Activated CD4-positive, alpha-beta T cell treated with anti-CD3 and anti-CD28 coated beads, Interleukin-2, amount 10 ng/mL, durations not matched to agents 24 days and 14 days (primary cell): ENCODE measurements around the gene NGF. TPM values are rescaled to one million over a fixed set of nuclear protein-coding genes. Genes with fewer than 3 reads are reported as not detected.
"Not testable (repeated sequence)": the region's sequence is repeated elsewhere in the genome, so short reads cannot be mapped to it uniquely, and the experiment has no call there.

ENCODE experiments used
- DNase-seq: peaks from one replicate; pipeline ENCODE4 v3.0.0; 2022
- H3K27ac Mint-ChIP-seq: one replicate; pipeline ENCODE4 v1.8.0; 2022; ENCODE audit warnings: mild to moderate bottlenecking, mixed read lengths
- H3K27me3 Mint-ChIP-seq: one replicate; pipeline ENCODE4 v1.8.0; 2022; ENCODE audit warnings: mixed read lengths
- H3K36me3 Mint-ChIP-seq: one replicate; pipeline ENCODE4 v1.8.0; 2022; ENCODE audit warnings: low read depth, mild to moderate bottlenecking, mixed read lengths
- H3K4me1 Mint-ChIP-seq: one replicate; pipeline ENCODE4 v1.8.0; 2021; ENCODE audit warnings: mixed read lengths
- H3K4me3 Mint-ChIP-seq: one replicate; pipeline ENCODE4 v1.8.0; 2022; ENCODE audit warnings: mild to moderate bottlenecking, moderate library complexity, mixed read lengths
- H3K9me3 Mint-ChIP-seq: one replicate; pipeline ENCODE4 v1.8.0; 2021; ENCODE audit warnings: mixed read lengths
- intact Hi-C: fragments of 100-400 bp; cut with micrococcal nuclease; formaldehyde crosslinking; loops from one replicate; pipeline ENCODE4 v1.15.1; 2023
- total RNA-seq: library from RNA; stranded (reverse); gene quantifications from 2 replicates; pipeline ENCODE4 v1.2.3, GENCODE V29; 2022

The NGF gene
- total RNA-seq, 1 donor from 2014 or later, result not detected

DNA sequence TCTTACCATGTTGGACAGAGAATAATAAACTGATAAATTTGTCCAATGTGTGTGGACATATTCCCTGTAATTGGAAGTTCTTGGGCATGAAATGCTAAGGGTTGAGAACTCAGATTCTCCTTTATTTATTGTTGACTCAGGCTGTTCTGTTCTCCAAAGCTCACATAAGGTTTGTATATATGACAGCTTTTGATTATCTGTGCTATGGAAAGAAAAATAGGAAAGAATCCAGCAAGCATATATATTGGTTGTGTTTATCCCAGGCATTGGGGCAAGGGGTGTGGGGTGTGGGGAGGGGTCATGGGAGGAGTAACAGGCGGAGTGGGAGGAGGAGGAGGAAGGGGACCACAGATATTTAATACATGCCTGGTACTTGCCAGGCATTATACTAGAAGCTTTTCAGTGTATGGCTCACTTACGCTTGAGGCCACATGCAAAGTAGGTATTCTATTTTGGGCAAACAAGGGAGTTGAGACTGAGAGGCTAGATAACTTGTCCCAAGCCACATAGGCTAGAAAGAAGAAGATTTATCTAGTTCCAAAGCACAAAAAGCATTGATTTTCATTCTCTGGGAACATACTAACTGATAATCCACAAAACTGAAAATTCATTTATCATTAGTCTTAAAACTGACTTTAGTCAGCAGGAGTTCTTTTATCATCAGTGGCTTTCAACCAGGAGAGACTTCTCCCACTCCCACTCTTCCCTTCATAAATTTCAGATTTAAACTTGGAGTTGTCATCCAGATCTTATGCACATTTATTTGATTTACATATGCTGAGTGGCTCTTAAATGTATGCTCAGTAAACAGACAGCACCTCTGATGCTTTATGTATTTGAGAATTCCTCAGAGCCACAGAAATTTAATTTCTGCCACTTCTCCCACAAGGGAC lies 27.2 kb downstream of the NGF start:
- Mint-ChIP-seq H3K27ac (no peak overlapping the region), H3K36me3 (no peaks in the 10 kb centered on the region), H3K4me3 (no peak overlapping the region), H3K27me3 (peaks cover 2% of the 10 kb centered on the region), H3K4me1 (no peaks in the 10 kb centered on the region), H3K9me3 (no peaks in the 10 kb centered on the region)
- DNase-seq, result no peak
- intact Hi-C loops, result no loop called here

DNA sequence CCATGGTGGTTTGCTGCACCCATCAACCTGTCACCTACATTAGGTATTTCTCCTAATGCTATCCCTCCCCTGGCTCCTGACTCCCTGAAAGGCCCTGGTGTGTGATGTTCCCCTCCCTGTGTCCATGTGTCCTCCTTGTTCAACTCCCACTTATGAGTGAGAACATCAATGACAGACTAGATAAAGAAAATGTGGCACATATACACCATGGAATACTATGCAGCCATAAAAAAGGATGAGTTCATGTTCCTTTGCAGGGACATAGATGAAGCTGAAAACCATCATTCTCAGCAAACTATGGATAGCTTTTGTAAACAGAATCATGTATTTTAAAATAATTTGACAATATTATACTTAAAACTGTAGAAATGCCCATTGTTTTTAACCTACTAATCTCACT lies 28.5 kb downstream of the NGF start:
- DNase-seq, H3K9me3 Mint-ChIP-seq, H3K4me1 Mint-ChIP-seq, intact Hi-C loops, H3K36me3 Mint-ChIP-seq, H3K27ac Mint-ChIP-seq, H3K4me3 Mint-ChIP-seq, H3K27me3 Mint-ChIP-seq: not testable (repeated sequence)

DNA sequence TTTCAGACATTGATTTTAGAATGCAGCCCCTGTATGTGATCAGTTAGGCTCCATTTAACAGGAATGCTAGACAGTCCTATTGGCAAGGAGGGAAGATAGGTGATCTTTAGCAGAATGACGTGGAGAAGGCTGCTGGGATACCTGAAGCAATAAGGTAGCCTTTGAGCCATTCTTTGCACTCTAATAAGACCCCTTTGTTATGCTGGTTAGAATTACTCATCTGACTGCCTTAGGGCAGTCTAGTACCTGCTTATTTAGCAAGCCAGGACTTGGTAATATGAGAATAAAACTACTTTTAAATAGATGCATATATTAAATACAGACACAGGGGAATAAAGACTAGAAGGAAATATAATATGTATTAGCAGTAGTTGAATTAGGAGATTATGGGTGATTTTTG lies 29.1 kb downstream of the NGF start:
- intact Hi-C loops, result no loop called here
- no peaks in the 10 kb centered on the region for H3K9me3 Mint-ChIP-seq
- DNase-seq, result no peak
- peaks cover 2% of the 10 kb centered on the region for H3K27me3 Mint-ChIP-seq
- H3K36me3 Mint-ChIP-seq, result no peaks in the 10 kb centered on the region
- no peak overlapping the region for H3K27ac Mint-ChIP-seq
- H3K4me3 Mint-ChIP-seq, result no peak overlapping the region
- no peaks in the 10 kb centered on the region for H3K4me1 Mint-ChIP-seq

DNA sequence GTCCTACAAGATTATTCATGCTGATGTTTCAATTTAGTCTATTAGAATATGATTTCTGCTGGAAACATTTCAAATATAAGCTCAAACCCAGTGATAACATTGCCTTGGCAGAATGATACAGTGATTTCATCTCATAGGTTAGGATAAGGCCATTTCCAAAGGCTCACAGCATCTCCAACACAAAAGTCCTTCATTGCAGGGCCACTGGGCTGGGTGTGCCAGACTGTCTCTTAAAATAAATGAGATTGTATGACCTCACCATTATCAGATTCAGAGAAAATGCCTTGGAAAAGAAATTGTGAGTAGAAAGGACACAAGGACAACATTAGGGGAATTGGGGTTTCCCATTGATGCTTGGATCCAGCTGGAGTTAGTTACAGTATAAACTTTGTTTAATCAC lies 30.4 kb downstream of the NGF start:
- Mint-ChIP-seq H3K36me3 (no peaks in the 10 kb centered on the region), H3K27ac (no peak overlapping the region), H3K4me1 (no peaks in the 10 kb centered on the region), H3K27me3 (peaks cover 4% of the 10 kb centered on the region), H3K4me3 (no peak overlapping the region), H3K9me3 (peaks cover 3% of the 10 kb centered on the region)
- DNase-seq, result no peak
- intact Hi-C loops, result no loop called here

DNA sequence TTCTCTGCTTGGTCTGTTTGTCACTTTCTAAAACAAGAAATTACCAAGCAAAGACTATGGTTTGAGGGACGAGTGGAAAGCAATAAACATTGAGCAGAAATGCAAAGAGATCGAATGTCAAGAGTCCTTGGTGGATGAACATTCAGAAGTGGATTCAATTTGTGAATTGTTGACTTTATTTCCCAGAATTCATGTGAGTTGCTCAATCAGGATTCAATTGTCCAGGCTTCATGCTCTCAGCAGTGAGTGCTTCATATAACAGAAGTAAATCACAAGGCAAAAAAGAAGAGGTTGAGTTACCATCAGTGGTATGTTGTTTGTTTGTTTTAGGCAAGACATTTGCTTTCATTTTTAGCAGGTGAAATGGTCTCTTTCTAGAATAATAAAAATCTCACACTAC lies 31.9 kb downstream of the NGF start:
- H3K27ac Mint-ChIP-seq, result no peak overlapping the region
- H3K4me1 Mint-ChIP-seq, result no peaks in the 10 kb centered on the region
- no peak overlapping the region for H3K4me3 Mint-ChIP-seq
- no peak for DNase-seq
- peaks cover 3% of the 10 kb centered on the region for H3K9me3 Mint-ChIP-seq
- no peaks in the 10 kb centered on the region for H3K36me3 Mint-ChIP-seq
- H3K27me3 Mint-ChIP-seq, result peaks cover 4% of the 10 kb centered on the region
- intact Hi-C loops, result no loop called here

DNA sequence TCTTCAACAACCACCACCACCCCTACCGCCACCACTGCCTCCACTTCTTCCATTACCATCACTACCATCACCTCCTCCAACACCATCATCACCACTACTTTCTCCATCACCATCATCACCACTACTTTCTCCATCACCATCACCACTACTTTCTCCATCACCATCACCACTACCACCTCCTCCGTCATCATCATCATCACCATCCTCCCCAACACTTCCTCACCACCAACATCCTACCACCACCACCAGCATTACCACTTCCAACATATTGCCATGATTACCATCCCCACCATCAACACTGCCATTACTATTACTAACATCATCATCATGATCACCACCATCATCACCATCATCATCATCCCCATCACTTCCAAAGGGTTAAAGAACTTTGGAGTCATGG lies 34.7 kb downstream of the NGF start:
- intact Hi-C loops, result no loop called here

DNA sequence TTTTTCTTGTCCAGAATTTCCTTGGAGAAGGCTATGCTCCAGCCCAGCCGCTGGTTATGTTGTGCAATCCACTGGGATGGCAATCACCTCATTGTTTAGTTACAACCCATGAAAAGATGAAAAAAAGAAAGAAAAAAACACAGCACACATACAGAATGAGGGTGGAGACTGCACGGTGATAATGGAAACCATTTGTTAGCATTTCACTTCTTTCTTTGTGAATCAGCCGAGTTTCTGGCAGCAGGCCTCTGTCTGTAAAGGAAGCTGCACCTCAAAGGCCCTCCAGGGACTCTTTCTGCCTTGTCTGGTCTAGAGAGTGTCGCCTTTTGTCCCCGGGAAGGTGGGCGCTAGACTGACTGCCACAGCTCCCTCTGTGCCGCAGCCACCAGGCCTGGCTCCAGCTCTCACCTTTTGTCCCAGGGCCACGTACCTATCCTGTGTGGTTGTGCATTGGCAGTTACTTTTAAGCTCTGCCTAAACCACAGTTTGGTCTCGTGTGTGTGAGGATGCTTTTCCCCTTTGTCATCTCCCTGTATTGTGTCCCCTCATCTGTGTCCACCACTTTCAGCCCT lies 35.6 kb downstream of the NGF start:
- DNase-seq, result no peak
- Mint-ChIP-seq H3K27ac (no peak overlapping the region), H3K9me3 (peaks cover 3% of the 10 kb centered on the region), H3K4me3 (no peak overlapping the region), H3K4me1 (no peaks in the 10 kb centered on the region), H3K36me3 (no peaks in the 10 kb centered on the region), H3K27me3 (peaks cover 4% of the 10 kb centered on the region)
- intact Hi-C loops, result no loop called here

More for the DNA sequence above, 34.7 kb downstream of the NGF start:
- Mint-ChIP-seq H3K27ac (no peak overlapping the region), H3K4me3 (no peak overlapping the region), H3K36me3 (no peaks in the 10 kb centered on the region), H3K4me1 (no peaks in the 10 kb centered on the region), H3K27me3 (peaks cover 4% of the 10 kb centered on the region), H3K9me3 (peaks cover 3% of the 10 kb centered on the region)
- DNase-seq, result no peak

DNA sequence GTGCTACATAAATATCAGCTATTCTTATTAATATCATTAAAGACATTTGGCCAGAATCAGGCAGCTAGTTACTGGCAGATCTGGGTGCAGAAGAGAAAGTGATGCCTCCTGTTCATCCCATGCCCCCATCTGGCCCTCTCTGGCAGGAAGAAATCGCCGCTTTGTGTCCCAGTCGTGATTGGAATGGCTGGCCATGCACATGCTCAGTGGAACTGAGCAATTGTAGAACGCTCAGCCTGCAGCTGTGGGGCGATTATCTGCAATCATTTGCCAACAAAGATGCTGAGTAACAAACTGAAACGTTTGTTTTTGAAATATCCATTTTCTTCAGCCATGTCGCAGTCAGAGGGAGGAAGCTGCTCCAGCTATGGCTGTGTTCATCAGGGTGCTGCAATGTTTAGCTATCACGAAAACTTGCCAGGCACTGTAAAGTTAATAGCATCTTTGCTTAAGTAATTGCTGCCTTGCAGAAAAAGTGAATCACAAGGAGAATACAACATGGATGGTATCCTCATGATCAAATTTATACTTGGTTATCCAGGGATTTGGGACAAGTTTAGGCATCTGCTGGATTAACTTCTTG lies 36.5 kb downstream of the NGF start:
- Mint-ChIP-seq H3K9me3 (peaks cover 3% of the 10 kb centered on the region), H3K36me3 (no peaks in the 10 kb centered on the region), H3K27ac (no peak overlapping the region), H3K27me3 (peaks cover 4% of the 10 kb centered on the region), H3K4me3 (no peak overlapping the region), H3K4me1 (no peaks in the 10 kb centered on the region)
- DNase-seq, result no peak
- intact Hi-C loops, result no loop called here

DNA sequence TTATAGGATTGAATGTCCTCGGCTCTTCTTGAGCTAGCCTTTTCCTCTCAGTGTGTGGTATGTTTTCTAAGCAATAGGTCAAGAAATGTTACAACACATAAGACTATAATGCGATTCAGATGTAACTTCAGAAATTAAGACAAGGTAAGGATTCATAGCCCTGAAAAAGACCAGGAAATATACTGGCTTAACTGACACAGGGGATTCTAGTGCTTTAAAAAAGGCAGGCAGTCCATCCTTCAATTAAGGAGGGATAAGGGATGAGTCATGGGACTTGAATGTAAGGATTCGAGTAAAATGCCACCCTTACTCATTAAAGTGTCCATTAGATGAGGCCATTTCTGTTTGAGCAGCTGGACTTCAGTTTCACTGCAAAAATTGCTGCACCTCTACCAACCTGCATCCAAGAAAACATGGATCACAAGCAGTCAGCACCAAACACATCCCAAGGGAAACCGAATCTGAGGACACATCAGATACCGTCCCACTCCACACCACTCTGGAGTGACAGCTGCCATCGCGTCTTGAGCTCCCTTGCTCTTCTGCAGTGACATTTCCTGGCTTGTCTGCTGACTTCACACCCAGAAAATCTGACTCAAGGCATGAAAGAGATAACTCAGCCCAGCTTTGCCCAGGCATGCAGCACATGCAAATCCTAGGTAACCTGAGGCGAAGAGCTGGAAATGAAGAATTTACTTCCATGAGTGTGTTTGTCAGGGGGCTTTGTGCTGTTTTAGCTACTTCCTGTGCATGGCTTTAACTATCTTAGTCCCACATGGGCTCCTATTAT lies 37.8 kb downstream of the NGF start:
- intact Hi-C loops, result no loop called here
- H3K27me3 Mint-ChIP-seq, result peaks cover 7% of the 10 kb centered on the region
- H3K9me3 Mint-ChIP-seq, result peaks cover 3% of the 10 kb centered on the region
- no peak for DNase-seq
- H3K4me3 Mint-ChIP-seq, result no peak overlapping the region
- H3K27ac Mint-ChIP-seq, result no peak overlapping the region
- H3K36me3 Mint-ChIP-seq, result no peaks in the 10 kb centered on the region
- H3K4me1 Mint-ChIP-seq, result no peaks in the 10 kb centered on the region

DNA sequence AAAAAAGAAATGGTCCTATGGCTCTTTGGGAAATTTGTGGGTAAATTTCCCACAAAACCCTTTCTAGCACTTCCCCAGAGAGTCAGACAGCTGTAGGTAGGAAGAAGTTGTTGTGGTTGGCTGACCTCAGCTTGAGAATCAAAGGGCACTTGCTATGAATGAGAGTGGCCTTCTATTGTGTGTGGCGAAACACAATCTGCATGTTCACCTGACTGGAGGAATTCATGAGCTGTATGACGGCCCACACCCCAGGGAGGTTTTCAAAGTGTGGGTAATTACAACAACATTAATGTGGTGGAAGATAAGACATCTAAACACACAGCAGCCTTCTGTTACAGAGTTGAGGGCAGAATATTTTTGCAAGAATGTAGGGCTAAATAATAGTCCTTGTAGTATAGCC lies 38.8 kb downstream of the NGF start:
- Mint-ChIP-seq H3K27me3 (peaks cover 7% of the 10 kb centered on the region), H3K27ac (no peak overlapping the region), H3K9me3 (peaks cover 3% of the 10 kb centered on the region), H3K4me1 (no peaks in the 10 kb centered on the region), H3K4me3 (no peak overlapping the region), H3K36me3 (no peaks in the 10 kb centered on the region)
- no peak for DNase-seq
- intact Hi-C loops, result no loop called here

DNA sequence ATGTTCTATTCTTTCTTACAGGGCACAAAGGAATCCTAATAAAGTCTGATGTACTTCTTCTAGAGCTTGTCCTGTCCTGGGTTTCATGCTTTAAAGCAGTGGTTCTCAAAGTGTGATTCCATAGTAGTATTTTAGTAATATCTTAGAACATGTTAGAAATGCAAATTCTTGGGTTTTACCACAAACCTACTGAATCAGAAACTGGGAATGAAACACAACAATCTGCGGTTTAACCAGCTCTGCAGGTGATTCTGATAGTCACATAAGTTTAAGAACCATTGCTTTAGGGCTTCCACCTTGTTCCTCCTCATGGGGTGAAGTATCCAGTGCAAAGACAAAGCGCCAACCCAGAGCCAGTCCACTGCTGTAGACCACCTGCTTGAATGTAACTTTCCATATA lies 41.1 kb downstream of the NGF start:
- Mint-ChIP-seq H3K27ac (no peak overlapping the region), H3K27me3 (peaks cover 3% of the 10 kb centered on the region), H3K9me3 (no peaks in the 10 kb centered on the region), H3K36me3 (no peaks in the 10 kb centered on the region), H3K4me3 (no peak overlapping the region), H3K4me1 (no peaks in the 10 kb centered on the region)
- intact Hi-C loops, result no loop called here
- no peak for DNase-seq

DNA sequence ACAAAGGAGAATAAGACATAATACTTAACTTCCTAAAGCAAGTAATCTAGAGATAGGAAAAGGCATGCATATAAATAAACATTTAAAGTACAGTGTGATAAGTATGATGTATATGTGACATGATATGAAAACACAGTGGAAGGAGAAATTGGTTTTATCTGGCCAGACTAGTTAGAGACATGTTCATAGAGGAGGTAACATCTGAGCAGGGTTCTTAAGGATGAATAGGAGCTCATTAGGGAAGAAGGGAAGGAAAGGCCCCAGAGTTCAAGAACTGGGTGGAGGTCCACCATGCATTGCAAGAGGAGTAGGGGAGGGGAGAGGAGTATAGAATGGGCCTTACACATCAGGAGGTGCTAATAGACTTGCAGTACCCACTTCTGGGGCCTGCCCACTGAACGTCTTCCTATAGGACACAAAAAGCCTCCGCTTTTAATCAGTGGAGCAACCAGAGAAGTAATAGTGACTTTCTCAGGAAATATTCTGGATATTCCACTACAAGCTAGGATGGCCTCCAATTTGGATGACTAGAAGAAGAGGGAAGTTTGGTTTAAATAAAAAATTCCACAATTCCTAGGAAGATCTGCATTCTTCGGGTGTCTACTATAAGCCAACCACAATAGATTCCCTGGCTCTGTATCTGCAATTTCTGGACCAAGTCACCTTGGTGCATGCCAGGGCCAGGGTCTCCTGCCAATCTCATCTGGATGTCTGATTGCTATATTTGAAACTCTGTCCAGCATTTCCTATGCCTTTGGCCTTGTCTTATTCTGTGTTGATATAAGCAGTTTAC lies 41.9 kb downstream of the NGF start:
- DNase-seq, result no peak
- Mint-ChIP-seq H3K27ac (no peak overlapping the region), H3K9me3 (no peaks in the 10 kb centered on the region), H3K4me3 (no peak overlapping the region), H3K4me1 (no peaks in the 10 kb centered on the region), H3K27me3 (peaks cover 3% of the 10 kb centered on the region), H3K36me3 (no peaks in the 10 kb centered on the region)
- intact Hi-C loops, result no loop called here

DNA sequence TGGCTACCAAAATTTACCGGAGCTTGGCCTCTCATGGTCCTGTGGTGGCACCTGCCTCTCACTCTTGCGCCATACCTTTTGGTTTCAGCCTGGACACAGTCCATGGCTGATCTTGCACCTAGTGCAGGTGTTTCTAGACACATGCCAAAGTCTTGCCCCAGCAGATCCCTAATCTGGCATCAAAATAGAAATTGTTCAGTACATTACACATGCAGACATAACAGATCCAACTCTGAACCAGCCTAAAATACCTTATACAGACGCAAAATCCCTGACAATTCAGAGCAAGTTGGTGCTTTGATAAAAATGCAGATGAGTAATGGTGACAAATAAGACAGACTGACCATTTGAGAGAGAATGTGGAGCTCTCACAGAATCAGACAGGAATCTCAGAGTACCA lies 44.1 kb downstream of the NGF start:
- no peak for DNase-seq
- Mint-ChIP-seq H3K36me3 (no peaks in the 10 kb centered on the region), H3K27me3 (peaks cover 4% of the 10 kb centered on the region), H3K27ac (no peak overlapping the region), H3K9me3 (no peaks in the 10 kb centered on the region), H3K4me3 (no peak overlapping the region), H3K4me1 (no peaks in the 10 kb centered on the region)
- intact Hi-C loops, result no loop called here
